HepG2 (cell line): Measurements from ENCODE around the gene ARL11. TPM values are rescaled to one million over a fixed set of nuclear protein-coding genes. Genes with fewer than 3 reads are reported as not detected.

ENCODE experiments used
- ATAC-seq: fragments of 200-7000 bp; cut with Tn5 transposase; 3 replicates; pipeline ENCODE4 v1.9.1; 2020; ENCODE audit warnings: mild to moderate bottlenecking, moderate library complexity
- BruUV-seq: library from RNA; stranded (reverse); fragments of 400-500 nt; replicated peaks from 2 replicates; lab custom pipeline; 2021; lab: Mats Ljungman, UMichigan
- CTCF ChIA-PET: fragments of 300-600 bp; formaldehyde crosslinking; extraction: SDS; loops from one replicate; lab custom pipeline; 2021; ENCODE audit warnings: low total read pairs, inconsistent platforms, low intra/inter-chr PET ratio; lab: Yijun Ruan, JAX
- POLR2A ChIA-PET: fragments of 350-600 bp; sonication (Branson Sonifier 250); formaldehyde crosslinking; loops from one replicate; lab custom pipeline; 2020; ENCODE audit warnings: antibody characterized with exemption, inconsistent platforms; lab: Yijun Ruan, JAX
- DNase-seq: peaks from one replicate; pipeline ENCODE4 v3.0.0-alpha.2; 2015; ENCODE audit warnings: low spot score
- FAIRE-seq: peaks from 3 replicates; lab custom pipeline; 2011; peaks lifted over from hg19 to GRCh38; lab: Jason Lieb, UNC
- H2AFZ ChIP-seq: one replicate; pipeline ENCODE4 v1.6.1; 2011; ENCODE audit warnings: low read length, inconsistent platforms
- H3K27ac ChIP-seq: fragments of 300-600 bp; 3 replicates; pipeline ENCODE4 v1.8.0; 2011; ENCODE audit warnings: mixed run types, mild to moderate bottlenecking, mixed read lengths, low read length, inconsistent platforms; ENCODE audit not compliant: insufficient read depth; ENCODE audit errors: extremely low read length
- H3K27me3 ChIP-seq, 2 experiments: fragments of 200-600 bp in 1 of 2; 2 replicates in 1 of 2; 3 replicates in 1 of 2; pipeline versions ENCODE4 v1.6.0 to v1.8.0; 2011; ENCODE audit warnings: low read length in 2 of 2, mild to moderate bottlenecking in 2 of 2, moderate library complexity in 2 of 2, inconsistent platforms in 1 of 2; ENCODE audit not compliant: insufficient read depth in 2 of 2, control insufficient read depth in 1 of 2
- H3K36me3 ChIP-seq, 2 experiments: fragments of 200-600 bp in 1 of 2; replicated peaks in 1 of 2; 2 replicates in 1 of 2; 3 replicates in 1 of 2; pipeline versions ENCODE4 v1.5.1 to v1.8.0; 2011; ENCODE audit warnings: low read length in 2 of 2, inconsistent platforms in 1 of 2; ENCODE audit not compliant: insufficient read depth in 2 of 2, control insufficient read depth in 1 of 2
- H3K4me1 ChIP-seq: 2 replicates; pipeline ENCODE4 v1.5.1; 2012; ENCODE audit warnings: low read length, inconsistent platforms; ENCODE audit not compliant: insufficient read depth
- H3K4me2 ChIP-seq: 2 replicates; pipeline ENCODE4 v1.6.0; 2011; ENCODE audit warnings: low read depth, low read length, inconsistent platforms
- H3K4me3 ChIP-seq, 3 experiments: fragments of 200-600 bp in 1 of 3; sonication (generic), shearing (Covaris generic) in 1 of 3; replicated peaks in 1 of 3; 2 replicates each; pipeline ENCODE4 v1.5.1; 2011 to 2016; ENCODE audit warnings: low read length in 3 of 3, inconsistent platforms in 2 of 3, low read depth in 2 of 3, mild to moderate bottlenecking in 2 of 3, control low read depth in 1 of 3, mixed read lengths in 1 of 3; ENCODE audit not compliant: insufficient read depth in 1 of 3
- H3K79me2 ChIP-seq: one replicate; pipeline ENCODE4 v1.6.1; 2011; ENCODE audit warnings: low read length, inconsistent platforms; ENCODE audit not compliant: insufficient read depth
- H3K9ac ChIP-seq: 2 replicates; pipeline ENCODE4 v1.6.0; 2011; ENCODE audit warnings: mild to moderate bottlenecking, low read depth, low read length, inconsistent platforms; ENCODE audit not compliant: insufficient read depth
- H3K9me3 ChIP-seq: 2 replicates; pipeline ENCODE4 v1.5.1; 2012; ENCODE audit warnings: mild to moderate bottlenecking, low read length
- H4K20me1 ChIP-seq: 2 replicates; pipeline ENCODE4 v1.6.0; 2011; ENCODE audit warnings: inconsistent platforms, mild to moderate bottlenecking, low read length, moderate library complexity; ENCODE audit not compliant: insufficient read depth
- AFF4 ChIP-seq: sonication (generic); formaldehyde crosslinking; IDR thresholded peaks from 2 replicates; pipeline ENCODE4 v1.4.0; 2020; ENCODE audit warnings: missing genetic modification reagents
- GATAD1 ChIP-seq: IDR thresholded peaks from 2 replicates; pipeline ENCODE4 v1.6.1; 2016; ENCODE audit warnings: missing genetic modification reagents, missing compliant biosample characterization
- HOXA9 ChIP-seq: sonication (generic); formaldehyde crosslinking; IDR thresholded peaks from 2 replicates; pipeline ENCODE4 v1.8.1; 2022; ENCODE audit warnings: missing genetic modification reagents, mild to moderate bottlenecking, moderate library complexity, borderline replicate concordance
- KDM1A ChIP-seq: IDR thresholded peaks from 2 replicates; pipeline ENCODE4 v1.6.1; 2016; ENCODE audit warnings: missing compliant biosample characterization
- LCORL ChIP-seq, 2 experiments: fragments of 450-650 bp in 1 of 2; sonication (generic) in 1 of 2; formaldehyde crosslinking in 1 of 2; IDR thresholded peaks; 2 replicates each; pipeline versions ENCODE4 v1.5.0 to v1.6.1; 2017 to 2020; ENCODE audit warnings: antibody characterized with exemption in 1 of 2, missing genetic modification reagents in 1 of 2
- MED8 ChIP-seq: sonication (generic); formaldehyde crosslinking; IDR thresholded peaks from 2 replicates; pipeline ENCODE4 v1.8.1; 2023; ENCODE audit warnings: mild to moderate bottlenecking, missing genetic modification reagents; ENCODE audit not compliant: insufficient replicate concordance
- NCOA5 ChIP-seq: sonication (generic); formaldehyde crosslinking; IDR thresholded peaks from 2 replicates; pipeline ENCODE4 v1.4.0; 2020; ENCODE audit warnings: missing genetic modification reagents
- NCOR1 ChIP-seq: fragments of 200-600 bp; sonication (generic); IDR thresholded peaks from 2 replicates; pipeline ENCODE4 v1.7.0; 2017; ENCODE audit warnings: antibody characterized with exemption, low read length, borderline replicate concordance
- NFKB2 ChIP-seq: sonication (generic); formaldehyde crosslinking; IDR thresholded peaks from 2 replicates; pipeline ENCODE4 v1.4.0; 2020; ENCODE audit warnings: missing genetic modification reagents, borderline replicate concordance
- NKX3-1 ChIP-seq: sonication (generic); formaldehyde crosslinking; IDR thresholded peaks from 2 replicates; pipeline ENCODE4 v1.5.0; 2020; ENCODE audit warnings: missing genetic modification reagents
- PATZ1 ChIP-seq: sonication (generic); formaldehyde crosslinking; IDR thresholded peaks from 2 replicates; pipeline ENCODE4 v1.4.0; 2020; ENCODE audit warnings: missing genetic modification reagents
- PAX8 ChIP-seq: sonication (generic); formaldehyde crosslinking; IDR thresholded peaks from 2 replicates; pipeline ENCODE4 v1.8.0; 2022; ENCODE audit warnings: mild to moderate bottlenecking, missing genetic modification reagents, borderline replicate concordance
- TEAD2 ChIP-seq: sonication (generic); formaldehyde crosslinking; IDR thresholded peaks from 2 replicates; pipeline ENCODE4 v1.9.0; 2021; ENCODE audit warnings: missing genetic modification reagents
- ZBTB38 ChIP-seq: sonication (generic); formaldehyde crosslinking; IDR thresholded peaks from 2 replicates; pipeline ENCODE4 v1.5.1; 2020; ENCODE audit warnings: mild to moderate bottlenecking, missing genetic modification reagents
- ZNF121 ChIP-seq: sonication (generic); formaldehyde crosslinking; IDR thresholded peaks from 2 replicates; pipeline ENCODE4 v1.5.0; 2020; ENCODE audit warnings: mild to moderate bottlenecking, missing genetic modification reagents
- ZNF124 ChIP-seq: sonication (generic); formaldehyde crosslinking; IDR thresholded peaks from 2 replicates; pipeline ENCODE4 v1.4.0; 2020; ENCODE audit warnings: missing genetic modification reagents
- ZNF383 ChIP-seq: sonication (generic); formaldehyde crosslinking; IDR thresholded peaks from 2 replicates; pipeline ENCODE4 v1.4.0; 2020; ENCODE audit warnings: missing genetic modification reagents, mild to moderate bottlenecking, borderline replicate concordance
- ZNF557 ChIP-seq: sonication (generic); formaldehyde crosslinking; IDR thresholded peaks from 2 replicates; pipeline ENCODE4 v1.4.0; 2020; ENCODE audit warnings: missing genetic modification reagents
- ZNF781 ChIP-seq: sonication (generic); formaldehyde crosslinking; IDR thresholded peaks from 2 replicates; pipeline ENCODE4 v1.5.1; 2020; ENCODE audit warnings: borderline replicate concordance, mild to moderate bottlenecking, missing genetic modification reagents; ENCODE audit errors: not compliant biosample characterization
- WGBS: methylation state at CpG from one replicate; pipeline ENCODE4 v1.1.6; 2017; ENCODE audit warnings: low lambda C conversion rate; 5-methylcytosine and 5-hydroxymethylcytosine counted together
- in situ Hi-C: cut with HindIII; loops from 2 replicates; pipeline ENCODE4 v1.10.0; 2017; ENCODE audit warnings: low pct_unique_long_range_greater_than_20kb; ENCODE audit not compliant: extremely low pct_ligation_motif_present
- intact Hi-C: fragments of 100-400 bp; cut with micrococcal nuclease; formaldehyde crosslinking; loops from one replicate; pipeline ENCODE4 v1.10.0; 2022; ENCODE audit not compliant: unreplicated experiment
- polyA plus RNA-seq, 8 experiments: library from polyadenylated mRNA; depleted of rRNA in 3 of 8; stranded (reverse) in 7 of 8; unstranded in 1 of 8; fragments of >200 nt; fragmentation: Illumina TruSeq in 4 of 8; extraction: Trizol in 4 of 8; gene quantifications; 2 replicates each; pipeline versions ENCODE4 v1.2.1 to v1.2.3, GENCODE V29; 2011 to 2016; ENCODE audit warnings: low read depth in 4 of 8, missing spikeins in 1 of 8, mixed read lengths in 1 of 8; ENCODE audit not compliant: insufficient read depth in 1 of 8
- total RNA-seq, 5 experiments: library from RNA; depleted of rRNA; stranded (reverse); fragments of >200 nt; fragmentation: Illumina TruSeq; extraction: Trizol; gene quantifications; 2 replicates each; pipeline ENCODE4 v1.2.3, GENCODE V29; 2016; ENCODE audit warnings: low read depth in 1 of 5

ARL11 gene
- total and polyA plus RNA-seq, 2 of the 13 experiments (the other 11 are each of a cell fraction or from before 2014, with no cell fraction given), result 0.04 to 0.22 TPM

- Histone ChIP-seq H3K4me3 (no peak overlapping the region), H3K9ac (no peak overlapping the region), H3K9me3 (no peaks in the 10 kb centered on the region), H3K27me3 (peaks cover 0 to 3% of the 10 kb centered on the region in 2 experiments; a peak in 1 of 5 replicates), H3K27ac (no peak overlapping the region), H4K20me1 (no peaks in the 10 kb centered on the region), H3K79me2 (no peaks in the 10 kb centered on the region), H3K4me1 (peaks cover 12% of the 10 kb centered on the region), H2AFZ (no peak overlapping the region), H3K4me2 (no peak overlapping the region), H3K36me3 (no peaks in the 10 kb centered on the region)
- WGBS, result 38% methylated on average over 2 of the region's 2 CpGs
- intact Hi-C loops, result no loop called here
- no peak for DNase-seq
- no peak for FAIRE-seq
- no peak for ATAC-seq
- in situ Hi-C loops, result no loop called here
- ChIA-PET CTCF (no interaction called here), POLR2A (no interaction called here)
- no TSS peak for BruUV-seq
- TF ChIP-seq ZNF781 (CRISPR knock-in tag) (no peak), MED8 (no peak), ZNF383 (CRISPR knock-in tag) (no peak), GATAD1 (no peak), PAX8 (CRISPR knock-in tag) (no peak), NFKB2 (CRISPR knock-in tag) (no peak), NCOA5 (no peak), ZBTB38 (no peak), ZNF124 (CRISPR knock-in tag) (no peak), ZNF557 (CRISPR knock-in tag) (no peak), NKX3-1 (CRISPR knock-in tag) (no peak), PATZ1 (CRISPR knock-in tag) (no peak), ZNF121 (no peak), LCORL (IDR thresholded peaks at IDR 0.05) (no peak), LCORL (CRISPR knock-in tag; IDR thresholded peaks at IDR 0.05) (no peak), HOXA9 (CRISPR knock-in tag) (no peak), KDM1A (CRISPR knock-in tag) (no peak), TEAD2 (CRISPR knock-in tag) (no peak), NCOR1 (no peak), AFF4 (CRISPR knock-in tag) (no peak)
These were observed 10.4 kb downstream of the ARL11 start for GRCh38 chr13:49638744-49639072.
